Inflammatory macrophage treated with lipopolysaccharide for 1 hour (primary cell): ENCODE results near the gene C2.
"Not testable (repeated sequence)": the region's sequence is repeated elsewhere in the genome, so short reads cannot be mapped to it uniquely, and the experiment has no call there.

Experiments
- DNase-seq, 2 donors: peaks; one replicate each; pipeline ENCODE4 v3.0.0-alpha.2; 2020 to 2022

The C2 gene

GRCh38 chr6:31961616-31962015 lies 34.1 kb downstream of the C2 start:
- DNase-seq, result no peak

- DNase-seq, result no peak
These were observed 36.4 kb downstream of the C2 start for GRCh38 chr6:31963921-31964320.

- no peak for DNase-seq
These were observed 38.2 kb downstream of the C2 start for GRCh38 chr6:31965700-31966099.

GRCh38 chr6:31966506-31966905 lies 39.0 kb downstream of the C2 start:
- DNase-seq, result no peak

- no peak for DNase-seq
These were observed 39.7 kb downstream of the C2 start for GRCh38 chr6:31966997-31967925.

GRCh38 chr6:31967926-31968320 lies 40.4 kb downstream of the C2 start:
- DNase-seq, result no peak

- no peak for DNase-seq
These were observed 40.8 kb downstream of the C2 start for GRCh38 chr6:31968326-31968725.

GRCh38 chr6:31968791-31969711 lies 41.5 kb downstream of the C2 start:
- no peak for DNase-seq

- no peak for DNase-seq
These were observed 42.4 kb downstream of the C2 start for GRCh38 chr6:31969712-31970603.

GRCh38 chr6:31970604-31971271 lies 43.2 kb downstream of the C2 start:
- DNase-seq, result no peak

GRCh38 chr6:31971279-31971992 lies 43.9 kb downstream of the C2 start:
- DNase-seq, result no peak

- peak; percentile 95 to 97 for DNase-seq
These were observed 44.6 kb downstream of the C2 start, which contains the start of gene DXO for GRCh38 chr6:31971993-31972708. DXO (minus strand) TSS chr6:31972138; CDS start chr6:31971675, 463 bp downstream.

- DNase-seq, result peak; percentile 8 to 29
These were observed 45.3 kb downstream of the C2 start for GRCh38 chr6:31972709-31973350.

GRCh38 chr6:31976065-31976464 lies 48.5 kb downstream of the C2 start:
- DNase-seq, result not testable (repeated sequence)

GRCh38 chr6:31977816-31978431 lies 50.4 kb downstream of the C2 start:
- DNase-seq, result no peak

GRCh38 chr6:31978831-31979230 lies 51.3 kb downstream of the C2 start:
- no peak for DNase-seq

GRCh38 chr6:31979238-31979898 lies 51.9 kb downstream of the C2 start:
- DNase-seq, result no peak

- DNase-seq, result not testable (repeated sequence)
These were observed 52.8 kb downstream of the C2 start for GRCh38 chr6:31980195-31980876.
